ENCODE results near the gene TTYH2. TPM values are rescaled to one million over a fixed set of nuclear protein-coding genes. Genes with fewer than 3 reads are reported as not detected.

The TTYH2 gene
- total and polyA plus RNA-seq, 2 donors (not counting 1 experiment from before 2014, with no cell fraction given) = 3.0 to 3.1 TPM

- Mint-ChIP-seq H3K27me3 (peaks cover 37% of the 10 kb centered on the region), H3K4me1 (peaks cover 4% of the 10 kb centered on the region), H3K27ac (no peak overlapping the region), H3K9me3 (ENCODE audit: insufficient read depth) (no peaks in the 10 kb centered on the region), H3K4me3 (no peak overlapping the region)
- CTCF ChIA-PET = no interaction called here
- H3K9ac ChIP-seq (ENCODE audit: low read length) = no peak overlapping the region
- no peaks in the 10 kb centered on the region for H3K79me2 ChIP-seq (ENCODE audit: control insufficient read depth, insufficient read depth, low read length)
- WGBS (ENCODE audit: insufficient coverage) = 84% methylated on average over 7 of the region's 7 CpGs
- no peak for ATAC-seq (ENCODE audit: low read depth)
- no peak overlapping the region for H2AFZ ChIP-seq (ENCODE audit: insufficient read depth, low read depth, low read length, poor library complexity, severe bottlenecking)
- no peak for DNase-seq
- peaks cover 0 to 11% (median 9%) of the 10 kb centered on the region in 4 experiments for H3K27me3 ChIP-seq (replicated peaks in 1 of 4; ENCODE audit: control extremely low read depth in 1 of 4, control insufficient read depth in 3 of 4, insufficient read depth in 4 of 4, low read length in 3 of 4)
- POLR2A ChIA-PET = no interaction called here
- no peaks in the 10 kb centered on the region for H3K9me3 ChIP-seq (ENCODE audit: control extremely low read depth in 1 of 3, control insufficient read depth in 2 of 3, insufficient read depth in 1 of 3, low read length in 2 of 3)
- intact Hi-C loops (cut with micrococcal nuclease) = no loop called here
- no peak overlapping the region for H3K4me2 ChIP-seq (replicated peaks; ENCODE audit: low read depth, low read length, poor library complexity, severe bottlenecking)
- H3K27ac ChIP-seq (ENCODE audit: low read length in 2 of 2) = no peak overlapping the region
- H3K4me1 ChIP-seq (ENCODE audit: control insufficient read depth in 2 of 2, insufficient read depth in 2 of 2, low read length in 2 of 2) = no peaks in the 10 kb centered on the region
- H3K4me3 ChIP-seq (ENCODE audit: control extremely low read depth in 1 of 5, extremely low read depth in 1 of 5, insufficient read depth in 1 of 5, low read depth in 2 of 5, low read length in 4 of 5) = no peak overlapping the region
- TF ChIP-seq EZH2 (IDR thresholded peaks at IDR 0.05; ENCODE audit: borderline replicate concordance, insufficient read depth, low read depth, low read length, poor library complexity, severe bottlenecking) = no peak
- TF ChIP-seq, protein P1, sequence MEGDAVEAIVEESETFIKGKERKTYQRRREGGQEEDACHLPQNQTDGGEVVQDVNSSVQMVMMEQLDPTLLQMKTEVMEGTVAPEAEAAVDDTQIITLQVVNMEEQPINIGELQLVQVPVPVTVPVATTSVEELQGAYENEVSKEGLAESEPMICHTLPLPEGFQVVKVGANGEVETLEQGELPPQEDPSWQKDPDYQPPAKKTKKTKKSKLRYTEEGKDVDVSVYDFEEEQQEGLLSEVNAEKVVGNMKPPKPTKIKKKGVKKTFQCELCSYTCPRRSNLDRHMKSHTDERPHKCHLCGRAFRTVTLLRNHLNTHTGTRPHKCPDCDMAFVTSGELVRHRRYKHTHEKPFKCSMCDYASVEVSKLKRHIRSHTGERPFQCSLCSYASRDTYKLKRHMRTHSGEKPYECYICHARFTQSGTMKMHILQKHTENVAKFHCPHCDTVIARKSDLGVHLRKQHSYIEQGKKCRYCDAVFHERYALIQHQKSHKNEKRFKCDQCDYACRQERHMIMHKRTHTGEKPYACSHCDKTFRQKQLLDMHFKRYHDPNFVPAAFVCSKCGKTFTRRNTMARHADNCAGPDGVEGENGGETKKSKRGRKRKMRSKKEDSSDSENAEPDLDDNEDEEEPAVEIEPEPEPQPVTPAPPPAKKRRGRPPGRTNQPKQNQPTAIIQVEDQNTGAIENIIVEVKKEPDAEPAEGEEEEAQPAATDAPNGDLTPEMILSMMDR (IDR thresholded peaks at IDR 0.05) = no peak
- H3K36me3 ChIP-seq (replicated peaks in 1 of 2; ENCODE audit: control extremely low read depth in 1 of 2, control insufficient read depth in 1 of 2, extremely low read depth in 1 of 2, insufficient read depth in 2 of 2, low read length in 1 of 2) = no peaks in the 10 kb centered on the region
- H4K20me1 ChIP-seq (ENCODE audit: control insufficient read depth, insufficient read depth, low read length, poor library complexity, severe bottlenecking) = no peaks in the 10 kb centered on the region
Measured at GRCh38 chr17:74163836-74164235, 49.5 kb upstream of the TTYH2 start.

- Histone ChIP-seq H3K9ac (ENCODE audit: low read length) (no peak overlapping the region), H3K27me3 (replicated peaks in 1 of 4; ENCODE audit: control extremely low read depth in 1 of 4, control insufficient read depth in 3 of 4, insufficient read depth in 4 of 4, low read length in 3 of 4) (peaks cover 0 to 11% (median 9%) of the 10 kb centered on the region in 4 experiments), H3K36me3 (replicated peaks in 1 of 2; ENCODE audit: control extremely low read depth in 1 of 2, control insufficient read depth in 1 of 2, extremely low read depth in 1 of 2, insufficient read depth in 2 of 2, low read length in 1 of 2) (no peaks in the 10 kb centered on the region), H3K79me2 (ENCODE audit: control insufficient read depth, insufficient read depth, low read length) (no peaks in the 10 kb centered on the region), H3K4me3 (ENCODE audit: control extremely low read depth in 1 of 5, extremely low read depth in 1 of 5, insufficient read depth in 1 of 5, low read depth in 2 of 5, low read length in 4 of 5) (no peak overlapping the region), H3K4me1 (ENCODE audit: control insufficient read depth in 2 of 2, insufficient read depth in 2 of 2, low read length in 2 of 2) (no peaks in the 10 kb centered on the region), H4K20me1 (ENCODE audit: control insufficient read depth, insufficient read depth, low read length, poor library complexity, severe bottlenecking) (no peaks in the 10 kb centered on the region), H3K27ac (ENCODE audit: low read length in 2 of 2) (no peak overlapping the region), H3K9me3 (ENCODE audit: control extremely low read depth in 1 of 3, control insufficient read depth in 2 of 3, insufficient read depth in 1 of 3, low read length in 2 of 3) (no peaks in the 10 kb centered on the region), H2AFZ (ENCODE audit: insufficient read depth, low read depth, low read length, poor library complexity, severe bottlenecking) (no peak overlapping the region), H3K4me2 (replicated peaks; ENCODE audit: low read depth, low read length, poor library complexity, severe bottlenecking) (no peak overlapping the region)
- intact Hi-C loops (cut with micrococcal nuclease) = no loop called here
- Mint-ChIP-seq H3K4me3 (no peak overlapping the region), H3K27ac (no peak overlapping the region), H3K27me3 (peaks cover 32% of the 10 kb centered on the region), H3K9me3 (ENCODE audit: insufficient read depth) (no peaks in the 10 kb centered on the region), H3K4me1 (peaks cover 4% of the 10 kb centered on the region)
- CTCF ChIA-PET = no interaction called here
- WGBS (ENCODE audit: insufficient coverage) = 91% methylated on average over 7 of the region's 9 CpGs
- no peak for TF ChIP-seq EZH2 (IDR thresholded peaks at IDR 0.05; ENCODE audit: borderline replicate concordance, insufficient read depth, low read depth, low read length, poor library complexity, severe bottlenecking)
- TF ChIP-seq, protein P1 (IDR thresholded peaks at IDR 0.05) = no peak
- ATAC-seq (ENCODE audit: low read depth) (no peak), DNase-seq (no peak)
- POLR2A ChIA-PET = no interaction called here
Measured at GRCh38 chr17:74164446-74165045, 48.8 kb upstream of the TTYH2 start.
